Hematopoietic multipotent progenitor cell treated with erythropoietin and hydrocortisone succinate and interleukin-3 and kit ligand, for 8 days (in vitro differentiated cells): Measurements from ENCODE around the gene RAB19.

ENCODE experiments used
- DNase-seq: peaks from one replicate; pipeline ENCODE4 v3.0.0-alpha.2; 2015

Gene RAB19

DNA sequence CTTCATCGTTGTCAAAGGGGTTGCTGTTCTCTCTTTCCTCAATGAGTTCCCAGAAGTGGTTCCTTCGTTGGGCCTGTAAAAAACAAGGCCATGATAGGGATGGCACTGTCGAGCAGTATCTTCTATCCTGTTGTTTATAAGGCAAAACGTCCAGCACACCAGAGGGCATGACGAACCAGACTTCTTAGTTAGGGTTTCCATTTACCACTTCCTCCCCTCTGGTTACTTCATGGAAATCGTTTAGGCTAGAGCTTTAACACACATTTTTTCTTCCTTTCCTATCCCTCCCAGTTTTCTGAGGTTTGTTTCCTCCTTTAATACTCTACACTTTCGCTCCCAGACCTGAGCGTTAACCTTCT, 50.8 kb downstream of the RAB19 start:
- DNase-seq = no peak

DNA sequence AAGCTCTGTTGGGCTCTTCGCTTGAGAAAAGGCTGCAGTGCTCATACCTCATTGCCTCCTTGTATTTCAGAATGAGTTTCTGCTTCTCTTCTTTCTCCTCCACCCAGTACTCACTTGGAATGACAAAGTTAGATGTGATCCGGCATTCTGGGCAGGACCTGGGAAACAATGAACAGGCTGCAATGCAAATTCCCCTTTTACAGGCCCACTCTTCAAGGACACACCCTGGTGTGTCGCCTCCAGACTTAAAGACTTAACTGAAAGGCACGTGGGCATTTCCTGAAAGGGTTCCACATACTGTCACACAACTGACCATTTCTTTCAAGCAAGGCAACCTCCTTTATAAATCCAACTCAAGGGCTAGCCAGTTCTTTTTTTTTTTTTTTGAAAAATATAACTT, 51.9 kb downstream of the RAB19 start:
- DNase-seq = no peak

DNA sequence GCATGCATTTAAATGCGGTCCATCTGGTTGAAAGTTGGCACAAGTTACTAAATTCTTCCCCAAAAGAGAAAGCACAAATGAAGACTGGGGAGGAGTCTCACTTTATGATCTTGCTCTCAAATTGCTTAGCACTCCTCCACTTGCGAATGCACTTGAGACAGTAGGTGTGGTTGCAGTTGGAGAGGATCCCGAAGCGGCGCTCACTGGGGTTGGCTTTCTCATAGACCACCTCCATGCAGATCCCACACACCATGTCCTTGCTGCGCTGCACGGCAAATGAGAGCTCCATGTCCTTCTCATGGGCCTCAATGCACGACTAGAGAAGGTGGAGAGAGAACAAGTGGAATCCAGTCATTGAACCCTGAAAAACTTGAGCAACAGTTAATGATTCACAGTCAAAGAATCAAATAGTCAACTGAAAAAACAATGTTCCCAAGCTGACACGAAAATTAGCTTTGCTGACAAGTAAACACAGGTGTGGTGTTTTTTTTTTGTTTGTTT, 52.7 kb downstream of the RAB19 start:
- no peak for DNase-seq

GRCh38 chr7:140458201-140458600, 54.3 kb downstream of the RAB19 start:
- DNase-seq = no peak

DNA sequence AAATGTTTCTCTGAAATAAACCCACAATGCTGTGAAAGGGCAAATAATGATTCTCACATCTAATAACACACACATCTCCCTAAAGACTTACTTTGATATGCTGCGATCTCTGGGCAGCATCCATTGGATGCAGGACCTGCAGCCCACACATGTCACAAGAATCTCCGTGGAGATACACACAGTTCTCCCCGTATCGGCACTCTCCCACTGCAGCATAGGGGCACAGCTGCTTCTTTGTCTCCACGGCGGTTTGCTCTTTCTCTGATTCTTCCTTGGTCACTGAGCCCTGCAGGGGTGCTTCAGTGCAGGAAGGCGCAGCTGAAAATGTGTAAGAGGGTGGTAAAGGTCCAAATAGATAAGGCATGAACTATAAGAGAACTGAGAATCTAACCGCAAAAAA, 55.1 kb downstream of the RAB19 start:
- no peak for DNase-seq

DNA sequence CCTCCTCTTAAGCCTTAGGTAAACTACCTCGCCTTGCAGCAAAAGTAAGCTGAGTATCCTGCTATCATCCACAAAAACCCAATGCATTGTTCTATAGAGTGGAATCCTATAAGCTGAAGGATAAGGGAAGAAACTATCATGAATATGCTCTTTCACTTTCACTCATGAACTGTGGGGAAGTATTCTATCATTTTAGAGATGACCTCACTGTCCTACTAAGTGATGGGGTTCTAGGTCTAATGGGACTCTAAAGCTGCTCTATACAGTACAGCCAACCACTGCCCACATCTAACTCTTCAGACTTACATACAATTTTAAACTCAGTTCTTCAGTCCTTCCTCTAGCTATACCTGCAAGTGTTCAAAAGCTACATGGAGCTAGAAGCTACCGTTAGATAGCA, 59.3 kb downstream of the RAB19 start:
- no peak for DNase-seq

DNA sequence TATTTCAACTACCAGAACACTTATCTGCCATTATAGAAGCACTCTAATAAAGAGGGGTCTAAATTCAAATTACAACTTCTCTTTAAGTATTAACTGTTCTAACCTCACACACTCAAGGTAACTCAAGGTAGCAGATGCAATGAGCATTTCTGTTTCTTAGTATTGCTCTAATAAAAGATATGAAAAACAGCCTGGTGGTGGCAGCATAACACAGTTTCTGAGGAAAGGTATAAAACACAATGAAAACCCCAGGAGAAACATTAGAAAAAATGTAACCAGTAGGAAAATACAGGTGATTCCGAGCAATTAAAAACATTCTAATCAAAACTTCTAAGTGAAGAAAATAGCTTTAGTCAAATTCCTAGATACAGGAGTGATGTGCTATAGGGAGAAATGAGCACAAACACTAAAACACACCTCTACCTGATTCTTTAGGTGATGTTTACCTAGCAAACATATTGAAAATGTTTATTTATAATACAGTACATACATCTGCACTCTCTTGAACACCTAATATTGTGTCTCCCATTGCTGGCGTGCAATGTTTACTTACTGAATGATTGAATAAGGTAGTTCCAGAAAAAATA, 72.0 kb downstream of the RAB19 start:
- peak; percentile 80 for DNase-seq

DNA sequence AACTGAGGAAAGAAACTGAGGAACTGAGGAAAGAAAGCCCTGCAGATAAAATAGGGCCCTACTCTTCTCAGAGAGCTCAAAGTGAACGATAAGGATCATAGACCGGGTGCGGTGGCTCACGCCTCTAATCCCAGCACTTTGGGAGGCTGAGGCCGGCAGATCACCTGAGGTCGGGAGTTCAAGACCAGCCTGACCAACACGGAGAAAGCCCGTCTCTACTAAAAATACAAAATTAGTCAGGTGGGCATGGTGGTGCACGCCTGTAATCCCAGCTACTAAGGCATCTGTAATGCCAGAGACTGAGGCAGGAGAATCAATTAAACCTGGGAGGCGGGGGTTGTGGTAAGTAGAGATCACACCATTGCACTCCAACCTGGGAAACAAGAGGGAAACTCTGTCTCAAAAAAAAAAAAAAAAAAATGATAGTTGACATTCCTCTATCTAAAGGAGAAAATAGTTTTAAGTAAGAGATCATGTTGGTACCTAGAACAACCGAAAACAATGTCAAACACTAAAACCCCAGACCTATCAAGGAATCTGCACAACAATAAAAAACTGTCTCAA, 72.9 kb downstream of the RAB19 start:
- no peak for DNase-seq
